GM18951 (cell line): Measurements from ENCODE around the gene GOLGA6C.
"Not testable (repeated sequence)": the region's sequence is repeated elsewhere in the genome, so short reads cannot be mapped to it uniquely, and the experiment has no call there.

ENCODE experiments used
- POLR2A ChIP-seq: IDR thresholded peaks from 4 replicates; pipeline ENCODE4 v1.6.1; 2011; ENCODE audit warnings: mild to moderate bottlenecking; ENCODE audit not compliant: insufficient read length, insufficient read depth; ENCODE audit errors: extremely low read depth
- in situ Hi-C: fragments of 300-500 bp; cut with MboI; formaldehyde crosslinking; loops from one replicate; pipeline ENCODE4 v1.12.0; 2022; ENCODE audit warnings: low sequenced_read_pairs, mixed read lengths, inconsistent platforms; ENCODE audit not compliant: unreplicated experiment

Gene GOLGA6C

GRCh38 chr15:75275617-75276016 is 17.5 kb downstream of the GOLGA6C start:
- in situ Hi-C loops, result not testable (repeated sequence)

GRCh38 chr15:75278497-75278896 is 20.4 kb downstream of the GOLGA6C start:
- in situ Hi-C loops, result not testable (repeated sequence)

GRCh38 chr15:75282572-75282971 is 24.4 kb downstream of the GOLGA6C start, which contains the start of gene GOLGA6D:
Gene GOLGA6D, plus strand, starts transcription at chr15:75282835. Its CDS starts 41 bp downstream, at chr15:75282876.
- in situ Hi-C loops, result not testable (repeated sequence)

- in situ Hi-C loops, result not testable (repeated sequence)
Observed at GRCh38 chr15:75284152-75284551, 26.0 kb downstream of the GOLGA6C start.

GRCh38 chr15:75293660-75294059 is 35.5 kb downstream of the GOLGA6C start:
- in situ Hi-C loops, result loop anchor here (10.0 kb wide), 1 partner anchor 1229 kb away; no protein-coding TSS in a partner anchor

- in situ Hi-C loops, result loop anchor here (10.0 kb wide), 1 partner anchor 1234 kb away; no protein-coding TSS in a partner anchor
Observed at GRCh38 chr15:75298541-75299310, 40.6 kb downstream of the GOLGA6C start.

- in situ Hi-C loops, result loop anchor here (10.0 kb wide), 1 partner anchor 1234 kb away; no protein-coding TSS in a partner anchor
Observed at GRCh38 chr15:75299311-75299688, 41.2 kb downstream of the GOLGA6C start.

- in situ Hi-C loops, result loop anchor here (5.0 to 10.0 kb wide), 2 partner anchors 55 to 273 kb away; no protein-coding TSS in a partner anchor
Observed at GRCh38 chr15:75300026-75300425, 41.9 kb downstream of the GOLGA6C start.

- no peak for TF ChIP-seq POLR2A
- in situ Hi-C loops, result loop anchor here (5.0 to 10.0 kb wide), 2 partner anchors 58 to 275 kb away; no protein-coding TSS in a partner anchor
Observed at GRCh38 chr15:75302318-75302717, 44.2 kb downstream of the GOLGA6C start.

- in situ Hi-C loops, result loop anchor here (5.0 to 10.0 kb wide), 2 partner anchors 58 to 275 kb away; no protein-coding TSS in a partner anchor
Observed at GRCh38 chr15:75302753-75303152, 44.6 kb downstream of the GOLGA6C start.

GRCh38 chr15:75306188-75306587 is 48.1 kb downstream of the GOLGA6C start:
- TF ChIP-seq POLR2A, result no peak
- in situ Hi-C loops, result loop anchor here (10.0 kb wide), 1 partner anchor 61 kb away; no protein-coding TSS in a partner anchor

- in situ Hi-C loops, result loop anchor here (10.0 kb wide), 1 partner anchor 63 kb away; no protein-coding TSS in a partner anchor
- no peak for TF ChIP-seq POLR2A
Observed at GRCh38 chr15:75307778-75308390, 49.8 kb downstream of the GOLGA6C start.

GRCh38 chr15:75309711-75310110 is 51.6 kb downstream of the GOLGA6C start:
- in situ Hi-C loops, result loop anchor here (10.0 kb wide), 1 partner anchor 65 kb away; no protein-coding TSS in a partner anchor
- no peak for TF ChIP-seq POLR2A

GRCh38 chr15:75312548-75312947 is 54.4 kb downstream of the GOLGA6C start:
- in situ Hi-C loops, result not testable (repeated sequence)
